ENCODE measurements around the gene KRT80.

KRT80 gene

DNA sequence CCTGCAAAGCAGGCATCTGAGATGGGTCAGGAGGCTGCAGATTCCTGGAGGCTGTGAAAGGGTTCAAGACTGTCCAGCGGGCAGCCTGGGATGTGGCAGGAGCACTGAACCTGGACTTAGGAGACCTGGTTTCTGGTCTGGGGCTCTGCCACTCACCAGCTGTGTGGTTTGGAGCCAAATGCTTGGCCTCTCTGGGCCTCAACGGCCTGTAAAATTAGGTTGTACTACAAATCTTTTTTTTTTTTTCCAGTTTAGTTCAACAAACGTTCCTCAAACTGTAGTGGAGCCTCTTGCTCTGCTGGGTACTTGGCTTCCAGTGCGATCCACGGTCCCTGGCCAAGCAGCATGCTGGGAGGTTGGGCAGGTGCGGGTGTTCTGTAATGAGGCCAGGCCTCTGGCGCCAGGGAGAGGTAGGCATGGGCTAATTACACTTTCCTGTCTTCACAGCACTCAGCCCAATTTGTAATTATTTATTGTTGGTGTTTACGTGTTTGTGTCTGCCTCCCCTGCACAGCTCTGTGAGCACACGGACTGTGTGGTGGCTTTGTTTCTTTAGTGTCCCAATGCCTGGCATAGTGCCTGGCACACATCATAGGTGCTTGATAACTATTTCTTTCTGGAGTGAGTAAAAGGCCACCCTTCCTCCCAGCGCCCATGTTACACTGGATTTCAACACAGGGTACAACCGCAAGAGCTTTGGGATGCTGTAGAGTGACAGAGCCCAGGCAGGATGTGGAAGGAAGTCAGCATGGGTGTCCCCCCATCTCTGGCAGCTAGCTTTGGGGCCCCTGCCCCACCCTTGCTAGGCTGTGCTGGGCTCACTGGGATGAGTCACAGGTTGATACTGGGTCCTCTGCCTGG lies 5.8 kb upstream of the KRT80 start:
- no peak for FAIRE-seq

DNA sequence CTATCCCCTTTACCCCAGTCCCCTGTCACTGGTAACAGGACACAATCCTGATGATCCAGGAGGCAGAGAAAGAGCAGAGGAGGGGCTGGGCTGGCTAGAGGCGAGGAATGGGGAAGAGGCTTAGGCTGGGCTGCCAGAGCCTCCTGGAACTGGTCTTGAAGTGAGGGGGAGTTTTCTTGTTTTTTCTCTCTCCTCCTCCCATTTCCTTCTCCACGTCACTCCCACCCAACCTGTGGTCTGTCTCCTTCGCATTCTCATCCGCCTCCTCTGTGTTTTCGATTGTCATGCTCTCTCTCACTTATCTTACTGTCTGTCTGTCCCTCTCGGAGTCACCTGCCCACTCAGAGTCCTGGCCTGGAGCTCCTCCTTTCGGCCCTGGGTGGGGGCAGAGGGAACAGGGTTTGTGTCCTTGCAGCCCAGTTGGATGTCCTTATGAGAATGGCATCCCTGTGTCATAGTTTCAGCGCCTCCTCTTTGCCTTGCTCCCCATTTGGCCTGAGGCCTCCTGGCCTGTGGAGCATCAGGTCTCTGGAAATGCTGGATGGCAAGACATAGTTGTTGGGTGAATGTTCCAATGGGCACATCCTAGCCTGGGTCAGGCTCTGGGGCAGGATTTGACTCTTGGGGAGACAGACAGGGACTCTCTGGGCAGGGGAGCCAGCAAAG lies 3.4 kb upstream of the KRT80 start:
- no peak for FAIRE-seq

DNA sequence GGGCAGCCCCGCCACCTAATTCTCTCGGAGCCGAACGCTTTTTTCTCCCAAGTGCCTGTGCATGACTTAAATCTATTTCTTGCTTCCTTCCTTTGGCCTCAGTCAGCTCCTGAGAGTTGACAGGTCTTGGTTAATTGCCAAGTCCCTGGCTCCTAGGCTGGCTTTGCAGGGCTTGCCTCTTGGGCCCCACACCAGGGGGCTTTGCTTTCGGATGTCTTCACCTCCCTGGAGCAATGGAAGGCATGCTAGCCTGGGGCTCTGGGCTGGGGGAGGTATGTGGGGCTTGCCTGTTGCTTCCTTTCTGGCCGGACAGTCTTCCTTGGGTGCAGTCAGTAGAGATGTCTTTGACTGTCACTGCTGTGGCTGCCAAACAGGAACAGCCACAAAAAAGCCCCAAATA lies 2.2 kb upstream of the KRT80 start:
- FAIRE-seq = no peak

DNA sequence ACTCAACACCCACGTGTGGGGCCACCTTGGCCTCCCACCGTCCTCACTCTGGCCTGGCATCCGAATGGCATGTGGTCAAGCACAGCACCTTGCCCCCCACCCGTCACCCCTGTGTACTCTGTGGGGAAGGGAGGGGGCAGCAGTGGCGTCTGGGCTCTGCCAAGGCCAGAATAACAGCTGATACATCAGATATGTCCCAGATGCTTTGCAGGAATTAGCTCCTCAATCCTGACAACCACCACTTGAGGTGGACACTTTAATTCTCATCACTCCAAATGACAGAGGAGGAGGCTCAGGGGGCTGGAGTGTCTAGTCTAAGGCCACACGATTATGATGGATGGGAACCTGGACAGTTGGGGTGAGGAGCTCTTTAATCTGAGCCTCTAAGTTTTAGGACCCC lies 1.7 kb upstream of the KRT80 start:
- FAIRE-seq = no peak

DNA sequence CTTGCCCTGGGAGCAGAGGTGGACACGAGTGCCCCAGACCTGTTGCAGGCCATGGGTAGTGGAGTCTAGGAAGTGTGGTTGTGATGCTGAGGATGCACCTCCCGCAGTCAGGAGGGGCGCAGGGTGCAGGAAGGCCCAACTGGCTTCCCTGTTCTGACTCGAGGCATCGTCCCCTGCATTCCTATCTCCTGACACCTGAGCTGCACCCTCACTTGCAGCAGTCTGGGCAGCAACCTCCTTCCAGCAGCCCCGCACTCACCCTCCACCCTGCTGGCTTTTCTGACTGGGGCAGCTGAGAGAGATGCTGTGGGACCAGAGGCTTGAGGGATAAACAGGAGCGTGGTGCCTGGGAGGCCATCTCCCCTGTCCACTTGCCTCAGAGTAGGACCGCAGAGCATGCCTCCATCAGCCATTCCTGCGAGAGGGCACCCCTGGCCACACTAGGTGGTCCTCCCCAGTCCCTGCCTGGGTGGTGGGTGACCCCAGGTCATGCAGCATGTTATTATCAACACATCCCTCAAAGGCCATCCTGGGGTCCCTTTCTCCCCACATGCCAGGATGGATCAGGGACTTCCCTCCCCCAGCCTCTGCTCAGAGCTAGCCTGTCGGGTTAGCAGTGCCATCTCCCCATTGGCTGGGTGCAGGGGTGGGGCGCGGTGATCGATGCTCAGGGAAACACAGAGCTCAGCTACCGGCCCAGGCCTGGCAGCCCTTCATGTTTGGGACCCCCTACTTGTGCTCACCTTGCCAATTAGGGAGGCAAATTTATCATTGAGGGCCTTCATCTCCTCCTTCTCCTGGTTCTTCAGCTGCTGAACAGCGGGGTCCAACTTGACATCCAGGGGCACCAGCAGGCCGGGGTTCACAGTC lies 719 bp downstream of the KRT80 start:
- no peak for FAIRE-seq

DNA sequence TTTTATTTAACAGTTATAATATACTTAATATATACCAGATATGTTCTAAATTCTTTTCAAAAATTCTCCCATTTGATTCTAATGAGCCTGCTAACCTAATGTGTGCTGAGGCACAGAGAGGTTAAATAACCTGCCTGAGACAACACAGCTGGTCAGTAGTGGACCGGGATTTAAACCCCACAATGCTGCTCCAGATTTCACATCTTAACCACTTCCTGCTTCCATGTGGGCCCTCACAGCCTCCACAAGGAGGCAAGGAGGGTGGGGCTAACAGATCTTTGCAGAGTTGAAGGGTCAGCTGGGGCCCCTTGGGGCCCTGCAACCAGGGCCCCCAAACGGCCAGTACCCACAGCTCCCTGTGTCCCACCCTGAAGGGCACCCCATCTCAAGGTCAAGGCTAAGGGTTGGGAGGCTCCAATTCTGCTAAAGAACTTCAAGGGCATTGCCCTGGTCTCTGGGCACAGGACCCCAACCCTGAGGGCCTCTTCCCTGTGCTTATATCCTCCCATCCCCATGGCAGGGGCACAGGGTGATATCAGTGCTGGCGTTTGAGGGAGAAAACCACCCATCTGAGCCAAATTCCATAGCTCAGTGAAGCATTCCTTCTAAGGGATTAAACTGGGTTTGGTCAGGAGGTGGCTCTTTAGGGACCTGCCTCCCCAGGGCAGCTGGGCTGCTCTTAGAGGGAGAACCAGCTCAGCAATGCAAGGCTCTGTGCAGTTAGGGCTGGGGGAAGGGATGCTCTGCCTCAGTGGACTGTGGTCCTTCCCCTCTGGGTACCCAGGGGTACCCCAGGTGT lies 2.2 kb downstream of the KRT80 start:
- no peak for FAIRE-seq

DNA sequence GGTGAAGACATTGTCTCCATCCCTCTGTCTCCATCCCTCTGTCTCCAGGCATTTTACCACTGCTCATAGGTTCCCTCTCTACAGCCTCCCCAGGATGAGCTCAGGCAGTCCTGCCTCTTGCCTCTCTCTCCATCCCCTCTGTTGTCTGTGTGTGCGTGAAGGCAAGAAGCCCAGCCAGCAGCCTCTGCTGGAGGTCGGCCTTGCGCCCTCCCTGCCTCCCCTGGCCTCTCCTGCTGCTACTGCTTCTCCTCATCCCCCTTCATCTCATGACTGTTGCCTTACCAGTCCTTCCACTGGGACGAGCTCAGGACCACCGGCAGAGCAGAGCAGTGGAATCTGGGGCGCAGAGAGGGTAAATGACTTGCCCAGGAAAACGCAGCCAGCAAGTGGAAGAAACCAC lies 3.2 kb downstream of the KRT80 start:
- no peak for FAIRE-seq

DNA sequence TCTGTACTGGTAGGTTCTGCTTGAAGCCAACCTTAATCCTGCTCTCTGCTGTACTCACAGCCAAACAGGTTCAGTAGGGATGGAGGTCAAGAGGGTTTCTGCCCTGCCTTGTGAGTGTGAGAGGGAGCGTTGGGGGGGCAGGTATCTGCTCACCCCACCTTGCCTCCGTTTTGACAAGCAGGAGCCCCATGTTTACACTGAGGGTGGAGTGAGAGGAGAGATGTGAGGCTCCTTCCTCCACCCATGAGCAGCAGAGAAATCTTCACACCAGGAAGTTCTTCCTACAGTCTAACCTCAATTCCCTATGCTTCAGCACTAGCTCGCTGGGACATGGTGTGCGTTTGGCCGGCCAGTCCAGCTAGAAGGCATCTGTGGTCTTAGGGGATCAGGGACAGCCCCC lies 4.2 kb downstream of the KRT80 start:
- no peak for FAIRE-seq

DNA sequence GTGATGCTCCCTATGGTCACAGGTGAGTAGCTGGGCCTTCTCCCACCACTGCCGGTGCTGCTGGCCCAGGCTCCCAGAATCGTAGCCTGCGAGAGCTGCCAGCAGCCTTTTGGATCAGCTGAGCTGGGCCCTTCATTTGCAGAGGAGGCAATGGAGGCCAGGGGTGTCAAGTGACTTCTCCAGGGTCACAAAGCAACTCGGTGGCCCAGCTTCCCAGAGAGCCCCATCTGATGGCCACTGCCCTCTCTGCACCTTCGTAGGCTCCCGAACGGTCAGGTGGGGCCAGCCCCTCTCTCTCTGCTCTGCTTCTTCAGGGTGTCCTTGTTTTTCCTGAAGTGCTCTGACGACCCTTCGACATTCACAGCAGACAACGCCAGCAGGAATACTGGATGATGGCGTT lies 4.6 kb downstream of the KRT80 start:
- no peak for FAIRE-seq

DNA sequence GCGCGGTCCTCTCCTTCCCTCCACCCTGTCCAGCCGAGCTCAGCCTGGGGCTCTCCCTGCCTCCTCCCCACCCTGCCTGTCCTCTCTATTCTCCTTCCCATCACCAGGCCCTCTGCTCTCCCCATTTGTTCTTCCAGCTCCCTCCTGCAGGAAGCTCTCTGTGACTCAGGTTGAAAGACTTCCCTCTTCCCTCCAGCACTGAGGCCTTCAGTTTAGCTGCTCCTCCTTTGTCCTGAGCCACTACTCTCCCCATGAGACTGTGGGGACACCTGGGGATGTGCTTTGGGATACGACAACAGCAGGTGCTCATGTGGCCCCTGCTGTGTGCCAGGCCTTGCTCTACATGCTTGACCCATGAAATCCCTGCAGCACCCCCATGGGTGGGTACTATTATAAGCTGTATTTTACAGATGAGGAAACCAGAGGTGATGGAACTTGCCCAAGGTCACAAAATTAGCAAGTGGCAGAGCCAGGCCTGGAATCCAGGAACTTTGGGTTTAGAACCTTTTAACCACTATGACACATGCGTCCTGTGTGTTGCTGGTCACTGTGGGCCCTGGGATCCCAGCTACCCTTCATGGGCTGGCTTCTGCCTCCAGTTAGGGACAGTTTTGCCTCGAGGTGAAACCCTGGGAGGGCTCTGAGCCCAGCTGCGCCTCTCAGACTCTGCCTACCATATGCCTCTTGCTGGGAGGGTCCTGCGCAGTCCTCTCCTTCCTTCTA lies 5.5 kb downstream of the KRT80 start:
- FAIRE-seq = no peak

DNA sequence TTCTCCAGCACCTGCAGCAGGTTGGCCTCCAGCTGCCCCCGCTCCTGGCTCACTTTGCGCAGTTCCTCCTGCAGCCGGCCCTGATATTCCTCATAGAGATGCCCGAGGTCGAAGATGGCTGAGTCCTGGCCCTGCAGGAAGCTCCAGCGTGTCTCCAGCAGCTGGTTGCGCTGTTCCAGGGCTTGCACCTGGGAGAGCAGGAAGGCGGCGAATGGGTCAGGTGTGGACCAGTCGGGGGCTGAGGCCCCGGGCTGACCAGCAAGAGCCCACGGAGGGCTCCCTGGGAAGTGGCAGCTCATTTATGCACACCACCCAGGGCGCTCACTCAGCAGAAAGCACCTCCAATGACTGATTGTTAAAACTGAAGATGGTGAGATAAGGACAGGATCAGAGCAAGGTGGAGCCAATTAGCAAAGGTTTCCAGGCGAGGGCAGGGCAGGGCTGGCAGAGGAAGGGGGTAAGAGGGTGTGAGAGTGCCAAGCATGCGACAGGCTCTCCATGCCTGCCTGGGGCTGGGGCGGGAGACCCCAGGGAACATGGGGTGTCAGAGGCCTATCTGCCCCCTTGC lies 6.3 kb downstream of the KRT80 start:
- FAIRE-seq = no peak

DNA sequence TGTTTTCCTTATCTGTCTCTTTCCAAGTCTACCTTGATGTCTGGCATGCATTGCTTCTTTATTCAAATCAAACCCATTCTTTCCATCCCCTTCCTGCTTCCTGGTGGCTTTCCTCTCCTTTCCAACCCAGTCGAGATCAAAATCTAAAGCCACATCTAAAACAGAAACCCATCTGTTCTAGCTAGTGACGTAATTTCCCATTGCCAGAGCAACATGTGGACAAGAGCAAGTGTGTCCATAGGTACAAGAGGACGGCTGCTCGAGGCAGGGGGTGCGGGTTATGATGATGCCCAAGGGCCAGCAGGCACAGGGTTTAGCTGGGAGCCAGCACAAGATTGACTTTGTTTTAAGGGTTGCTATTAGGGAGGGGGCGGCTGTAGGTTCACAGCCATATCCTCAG lies 7.0 kb downstream of the KRT80 start:
- FAIRE-seq = no peak

DNA sequence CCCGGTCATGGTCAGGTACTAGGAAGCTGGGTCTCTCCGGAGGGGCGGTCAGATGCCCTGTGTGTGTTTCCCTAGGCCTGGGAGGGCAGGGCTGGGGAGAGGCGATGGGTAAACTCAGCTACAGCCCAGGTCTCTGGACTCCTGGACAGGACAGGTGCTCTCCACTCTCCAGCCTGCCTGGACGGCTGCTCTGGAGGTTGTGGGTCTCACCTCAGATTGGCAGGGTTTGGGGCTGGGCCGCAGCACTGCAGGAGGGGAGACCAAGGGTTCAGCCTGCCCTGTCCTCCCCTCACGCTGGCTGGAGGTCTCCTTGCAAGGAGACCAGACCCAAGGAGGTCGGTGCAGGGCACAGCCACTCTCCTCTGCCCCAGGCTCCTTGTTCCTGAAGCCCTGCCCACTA lies 7.8 kb downstream of the KRT80 start:
- no peak for FAIRE-seq

DNA sequence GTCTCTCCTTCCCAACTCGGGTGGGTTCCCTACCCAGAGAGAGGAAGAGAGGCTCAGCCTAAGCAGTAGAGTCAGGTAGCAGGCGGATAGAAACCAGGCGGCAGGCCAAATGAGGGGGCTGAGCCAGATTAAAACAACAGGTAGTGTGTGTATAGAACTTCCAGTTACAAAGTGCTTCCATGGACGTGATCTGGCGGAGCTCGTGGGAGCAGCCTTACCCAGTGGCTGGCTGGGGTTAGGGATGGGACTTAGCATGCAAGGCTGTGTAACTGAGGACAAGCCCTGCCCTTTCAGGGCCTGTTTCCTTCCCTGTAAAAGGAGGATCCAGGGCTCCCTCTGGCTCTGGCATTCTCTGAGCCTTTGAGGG lies 8.3 kb downstream of the KRT80 start:
- FAIRE-seq = no peak

DNA sequence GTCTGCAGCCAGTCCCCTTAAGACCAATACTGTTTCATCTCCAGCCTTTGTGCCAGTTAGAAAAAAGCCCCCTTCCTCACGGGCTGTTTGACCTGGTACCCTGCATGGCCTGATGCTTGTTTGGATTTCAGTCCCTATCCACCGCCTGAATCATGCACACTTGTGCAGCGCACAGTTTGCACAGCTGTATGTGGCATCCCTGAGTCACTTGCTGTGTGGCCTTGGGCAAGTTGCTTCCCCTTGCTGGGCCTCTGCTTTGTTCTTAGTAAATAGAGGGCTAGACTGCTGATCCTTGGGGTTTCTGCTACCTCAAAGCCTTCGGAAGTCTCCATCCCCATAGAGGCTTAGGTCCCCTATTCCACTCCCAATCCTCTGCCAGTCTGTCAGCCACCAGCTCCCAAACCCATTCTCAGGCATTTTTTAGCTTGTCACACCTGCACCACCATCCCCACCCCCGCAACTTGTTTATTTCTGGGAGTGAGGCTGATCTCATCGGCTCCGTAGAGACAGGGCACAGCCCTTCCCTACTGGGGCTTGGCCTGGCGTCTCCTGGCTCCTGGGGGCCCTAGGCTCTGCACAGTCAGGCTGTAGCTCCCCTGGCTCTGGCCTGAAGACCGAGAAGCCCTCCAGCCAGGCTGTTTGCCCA lies 8.8 kb downstream of the KRT80 start:
- FAIRE-seq = no peak

DNA sequence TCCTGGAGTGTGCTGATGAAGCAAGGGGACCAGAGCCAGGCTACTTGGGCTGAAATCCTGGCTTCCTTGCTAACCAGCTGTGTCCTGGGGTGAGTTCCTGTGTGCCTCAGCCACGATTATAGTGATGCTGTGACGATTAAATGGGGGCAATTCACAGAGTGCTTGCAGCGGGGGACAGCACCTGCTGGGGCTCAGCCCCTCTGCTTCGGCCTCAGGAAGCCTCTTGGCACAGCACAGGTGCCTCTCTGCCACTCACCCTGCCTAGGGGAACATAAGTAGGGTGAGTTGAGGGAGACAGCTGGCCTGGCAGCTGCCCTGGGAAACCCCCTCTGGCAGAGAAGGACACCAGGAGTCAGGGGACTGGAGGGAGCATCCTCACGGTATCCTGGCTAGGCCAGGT lies 9.4 kb downstream of the KRT80 start:
- FAIRE-seq = no peak

DNA sequence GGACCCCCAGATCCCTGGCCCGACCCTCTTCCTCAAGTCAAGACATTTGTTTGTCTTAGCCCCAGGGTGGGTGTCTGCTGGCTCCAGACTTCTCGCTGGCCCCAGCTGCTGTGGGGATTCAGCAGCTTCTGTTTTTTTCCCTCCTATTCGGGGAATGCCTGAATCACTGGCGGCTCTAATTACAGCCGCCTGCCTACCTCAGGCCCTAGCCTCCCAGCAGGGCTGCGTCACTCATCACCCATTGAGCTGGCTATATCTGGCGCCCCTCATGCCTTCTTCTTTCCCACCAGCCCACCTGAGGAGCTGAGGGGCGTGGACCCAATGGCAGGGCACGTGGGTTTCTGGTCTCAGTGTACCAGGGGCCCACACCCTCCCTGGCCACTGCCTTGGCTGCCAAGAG lies 10.1 kb downstream of the KRT80 start:
- FAIRE-seq = no peak

DNA sequence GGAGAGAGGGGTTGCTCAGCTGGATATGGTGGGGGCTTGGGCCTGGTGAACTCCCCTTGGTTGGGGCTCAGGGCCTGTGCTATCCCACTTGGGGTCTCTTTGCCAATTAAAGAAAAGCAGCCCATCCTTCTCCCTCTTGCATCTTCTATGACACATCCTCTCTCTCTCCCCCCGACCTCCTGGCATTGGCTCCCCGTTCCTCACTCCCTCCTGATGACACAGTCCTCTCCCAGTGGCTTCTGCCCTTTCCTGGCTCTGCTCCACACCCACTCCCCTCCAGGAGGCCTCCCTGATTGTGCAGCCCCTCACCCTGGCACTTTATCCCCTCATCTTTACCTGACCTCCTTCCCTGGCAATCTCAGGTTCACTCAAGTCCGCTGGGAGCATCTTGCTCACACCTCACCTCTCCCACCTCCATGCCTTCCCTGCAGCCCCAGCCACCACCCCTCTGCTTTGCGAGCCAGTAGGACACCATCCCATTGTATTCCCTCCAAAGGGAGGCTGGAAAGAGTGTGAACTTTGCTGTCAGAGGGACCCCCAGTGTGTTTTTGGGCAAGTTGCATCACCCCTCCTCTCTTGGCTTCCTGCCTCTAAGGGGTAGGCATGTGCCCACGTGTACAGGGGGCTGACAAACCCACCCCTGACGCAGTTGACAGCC lies 10.7 kb downstream of the KRT80 start:
- FAIRE-seq = no peak

DNA sequence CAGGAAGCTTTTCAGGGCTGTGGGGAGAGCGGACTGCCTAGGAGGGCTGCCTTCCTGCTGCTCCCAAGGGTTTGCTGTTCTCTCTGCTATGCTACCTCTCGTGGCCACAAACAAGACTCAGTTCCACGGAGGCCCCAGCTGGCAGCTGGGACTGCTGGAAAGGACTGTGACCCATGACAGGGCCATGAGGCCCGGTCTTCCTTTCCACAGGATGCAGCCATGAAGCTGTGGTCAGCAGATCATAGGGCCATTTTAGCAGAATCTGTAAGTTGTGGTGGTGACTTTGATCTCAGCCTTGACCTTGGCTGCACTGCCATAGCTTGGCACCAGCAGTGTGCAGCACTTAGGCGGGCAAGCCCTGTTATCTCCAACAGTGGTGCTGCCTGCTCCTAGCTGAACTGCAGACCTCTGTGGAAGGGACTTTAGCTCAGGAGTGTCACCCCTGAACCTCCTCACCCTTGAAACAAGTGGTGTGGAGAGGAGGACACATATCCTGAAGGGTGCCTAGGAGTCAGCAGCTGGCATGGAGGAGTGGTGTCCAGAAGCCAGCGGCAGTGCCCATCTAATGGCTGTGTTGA lies 12.3 kb downstream of the KRT80 start:
- no peak for FAIRE-seq

DNA sequence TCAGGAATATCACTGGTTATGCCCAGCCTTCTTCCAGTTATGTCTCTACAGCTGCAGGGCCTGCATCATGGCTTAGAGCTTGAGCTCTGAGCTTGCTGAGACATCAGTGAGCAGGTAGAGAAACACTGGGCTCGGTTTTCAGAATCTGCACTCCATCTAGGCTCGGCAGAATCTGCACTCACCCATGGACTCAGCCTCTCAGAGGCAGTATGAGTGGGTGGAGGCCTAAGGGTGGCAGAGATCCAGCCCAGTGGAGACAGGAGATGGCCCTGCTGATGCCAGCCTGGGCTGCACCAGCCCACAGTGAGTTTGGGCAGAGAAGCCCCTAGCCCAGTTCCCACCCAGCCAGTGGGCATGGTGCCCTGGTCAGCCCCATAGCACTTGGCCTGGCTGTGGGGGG lies 12.8 kb downstream of the KRT80 start:
- FAIRE-seq = no peak
